ENCODE results near the gene SYNE1.

GRCh38 chr6:152225241-152225934 is 411.8 kb downstream of the SYNE1 start:
- TF ChIP-seq POLR2A (IDR thresholded peaks at IDR 0.05; ENCODE audit: low read length) (no peak), GATA1 (IDR thresholded peaks at IDR 0.05; ENCODE audit: low read depth, low read length) (no peak)

Measured in erythroblast (primary cell).